Kidney (tissue), 14 donors: ENCODE data around the gene GHRH. TPM values are rescaled to one million over a fixed set of nuclear protein-coding genes. Genes with fewer than 3 reads are reported as not detected.
A peak's percentile ranks its signal among the peaks of the same experiment; 100 is the strongest.

Source experiments
- DNase-seq, 5 donors: peaks; one replicate each; pipeline ENCODE4 v3.0.0-alpha.2; 2013 to 2020
- FAIRE-seq: peaks from 2 replicates; lab custom pipeline; 2012; peaks lifted over from hg19 to GRCh38; lab: Jason Lieb, UNC
- H3K27ac ChIP-seq, 2 donors: one replicate each; pipeline ENCODE4 v1.7.0; 2013; ENCODE audit warnings: low read depth in 2 of 2, low read length in 2 of 2, inconsistent platforms in 1 of 2
- H3K27me3 ChIP-seq: one replicate; pipeline ENCODE4 v1.7.1; 2013; ENCODE audit warnings: low read length, inconsistent platforms; ENCODE audit not compliant: control insufficient read depth, insufficient read depth
- H3K36me3 ChIP-seq, 3 donors: one replicate each; pipeline versions ENCODE4 v1.7.0 to v1.7.1; 2013; ENCODE audit warnings: low read length in 3 of 3, control low read depth in 1 of 3, inconsistent platforms in 1 of 3; ENCODE audit not compliant: insufficient read depth in 3 of 3, control insufficient read depth in 2 of 3
- H3K4me1 ChIP-seq, 3 donors: one replicate each; pipeline versions ENCODE4 v1.7.0 to v1.7.1; 2013; ENCODE audit warnings: low read length in 3 of 3, inconsistent platforms in 1 of 3, low read depth in 1 of 3; ENCODE audit not compliant: control insufficient read depth in 2 of 3, insufficient read depth in 2 of 3
- H3K4me3 ChIP-seq, 3 donors: one replicate each; pipeline versions ENCODE4 v1.7.0 to v1.8.1; 2013; ENCODE audit warnings: low read length in 3 of 3, control low read depth in 1 of 3, inconsistent platforms in 1 of 3
- H3K9ac ChIP-seq, 3 donors: one replicate each; pipeline versions ENCODE4 v1.7.0 to v1.7.1; 2013; ENCODE audit warnings: low read length in 3 of 3, control low read depth in 1 of 3, inconsistent platforms in 1 of 3
- H3K9me3 ChIP-seq, 3 donors: one replicate each; pipeline versions ENCODE4 v1.7.0 to v1.7.1; 2013; ENCODE audit warnings: low read length in 3 of 3, control low read depth in 1 of 3, inconsistent platforms in 1 of 3; ENCODE audit not compliant: control insufficient read depth in 2 of 3, insufficient read depth in 1 of 3
- intact Hi-C: fragments of 100-400 bp; cut with DNase I; formaldehyde crosslinking; loops from one replicate; pipeline ENCODE4 v1.11.1; 2022
- polyA plus RNA-seq: library from polyadenylated mRNA; stranded (reverse); fragments of 350-450 nt; fragmentation: Illumina TruSeq; extraction: RNeasy Lipid Tissue Mini Kit (QIAGEN cat#74804); gene quantifications from one replicate; pipeline ENCODE4 v1.2.3, GENCODE V29; 2014; ENCODE audit warnings: low read depth, low replicate concordance; ENCODE audit not compliant: insufficient read depth
- total RNA-seq: library from RNA; stranded (reverse); fragmentation: NEBNext Ultra II Directional; extraction: Animal tissue kit (Norgen Biotek cat#: 25700); gene quantifications from one replicate; pipeline ENCODE4 v1.2.1, GENCODE V29; 2021
- TF ChIP-seq, protein P1 (sequence below): IDR thresholded peaks from 3 replicates; pipeline ENCODE4 v1.5.1; 2012; ENCODE audit warnings: mild to moderate bottlenecking, moderate library complexity, borderline replicate concordance; ENCODE audit not compliant: insufficient read depth; ENCODE audit errors: extremely low read depth
- donor health status: control.
- donor health status: control.
- donor health status: control.
- donor health status: control.
- donor health status: control.
- donor health status: DM: yes; HTN: yes; CAD: no.
- donor health status: Normal renal cell carcinoma (clear cell type).

GHRH gene
- total and polyA plus RNA-seq, 2 donors from 2014 or later: not detected

DNA sequence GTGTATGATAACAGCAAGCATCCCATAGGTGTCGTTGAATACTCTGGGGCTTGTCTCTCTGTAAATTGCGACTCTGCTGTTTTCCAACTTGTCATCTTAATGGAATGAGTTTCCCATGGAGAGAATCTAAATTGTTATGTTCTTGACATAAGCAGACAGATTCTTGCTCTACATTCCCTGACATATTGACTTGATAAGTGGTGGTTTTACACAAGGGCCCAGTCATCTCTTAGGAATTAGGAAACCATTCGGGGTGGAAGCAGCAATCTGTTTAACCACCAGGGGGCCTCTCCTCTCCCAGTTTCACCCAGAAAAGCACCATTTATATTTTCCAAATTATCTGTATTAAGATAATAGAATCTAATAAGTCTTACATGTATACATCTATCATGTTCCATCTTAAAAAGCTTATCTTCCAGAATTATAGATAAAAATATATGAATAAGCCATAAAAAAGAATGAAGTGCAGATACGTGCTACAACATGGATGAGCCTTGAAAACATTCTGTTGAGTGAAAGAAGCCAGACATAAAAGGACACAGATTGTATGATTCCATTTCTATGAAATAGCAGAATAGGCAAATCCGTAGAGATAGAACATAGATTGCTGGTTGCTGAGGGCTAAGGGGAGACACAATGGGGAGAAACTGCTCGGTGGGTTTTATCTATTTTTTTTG lies 59.2 kb downstream of the GHRH start:
- no peak overlapping the region for H3K27ac ChIP-seq
- TF ChIP-seq, protein P1, sequence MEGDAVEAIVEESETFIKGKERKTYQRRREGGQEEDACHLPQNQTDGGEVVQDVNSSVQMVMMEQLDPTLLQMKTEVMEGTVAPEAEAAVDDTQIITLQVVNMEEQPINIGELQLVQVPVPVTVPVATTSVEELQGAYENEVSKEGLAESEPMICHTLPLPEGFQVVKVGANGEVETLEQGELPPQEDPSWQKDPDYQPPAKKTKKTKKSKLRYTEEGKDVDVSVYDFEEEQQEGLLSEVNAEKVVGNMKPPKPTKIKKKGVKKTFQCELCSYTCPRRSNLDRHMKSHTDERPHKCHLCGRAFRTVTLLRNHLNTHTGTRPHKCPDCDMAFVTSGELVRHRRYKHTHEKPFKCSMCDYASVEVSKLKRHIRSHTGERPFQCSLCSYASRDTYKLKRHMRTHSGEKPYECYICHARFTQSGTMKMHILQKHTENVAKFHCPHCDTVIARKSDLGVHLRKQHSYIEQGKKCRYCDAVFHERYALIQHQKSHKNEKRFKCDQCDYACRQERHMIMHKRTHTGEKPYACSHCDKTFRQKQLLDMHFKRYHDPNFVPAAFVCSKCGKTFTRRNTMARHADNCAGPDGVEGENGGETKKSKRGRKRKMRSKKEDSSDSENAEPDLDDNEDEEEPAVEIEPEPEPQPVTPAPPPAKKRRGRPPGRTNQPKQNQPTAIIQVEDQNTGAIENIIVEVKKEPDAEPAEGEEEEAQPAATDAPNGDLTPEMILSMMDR: peak; percentile 55
- intact Hi-C loops: no loop called here
- H3K9me3 ChIP-seq: no peaks in the 10 kb centered on the region
- no peaks in the 10 kb centered on the region for H3K27me3 ChIP-seq
- FAIRE-seq (no peak), DNase-seq (peak in 2 of 5 donors; percentile 18 to 39)
- H3K36me3 ChIP-seq: peaks cover 10 to 60% (median 42%) of the 10 kb centered on the region in 3 donors
- no peaks in the 10 kb centered on the region for H3K4me1 ChIP-seq
- H3K9ac ChIP-seq: peak overlapping the region in 1 of 3 donors; percentile 29
- H3K4me3 ChIP-seq: no peak overlapping the region

DNA sequence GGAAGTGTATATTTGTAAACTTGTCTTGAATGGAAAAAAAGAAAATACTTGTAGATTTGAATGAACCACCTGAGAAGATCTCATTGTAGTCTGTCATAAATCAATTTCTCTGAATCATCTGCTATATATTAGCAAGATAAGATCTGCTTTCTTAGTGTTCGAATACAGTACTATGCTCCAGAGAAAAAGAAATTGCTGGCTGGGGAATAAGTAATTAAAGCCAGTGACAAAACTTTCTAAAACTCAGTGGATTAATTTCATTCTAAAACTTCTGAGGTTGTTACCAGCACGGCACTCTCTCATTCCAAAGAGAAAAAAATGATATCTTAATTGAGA lies 59.8 kb downstream of the GHRH start:
- Histone ChIP-seq H3K4me3 (no peak overlapping the region), H3K4me1 (no peaks in the 10 kb centered on the region), H3K36me3 (peaks cover 10 to 55% (median 37%) of the 10 kb centered on the region in 3 donors), H3K9ac (no peak overlapping the region), H3K9me3 (no peaks in the 10 kb centered on the region), H3K27ac (no peak overlapping the region), H3K27me3 (no peaks in the 10 kb centered on the region)
- FAIRE-seq: no peak
- TF ChIP-seq, protein P1: no peak
- no peak for DNase-seq
- intact Hi-C loops: no loop called here

Other genes with a start within 250 kb of the GHRH start
- gene RBL1, start 165.8 kb downstream of the GHRH start, total RNA-seq: 6.5 TPM
- gene RBL1, start 165.8 kb downstream of the GHRH start, polyA plus RNA-seq: 1.3 TPM
- gene RPN2, start 82.5 kb downstream of the GHRH start, total RNA-seq: 175 TPM
- 207 TPM for gene RPN2, start 82.5 kb downstream of the GHRH start, polyA plus RNA-seq
- gene MROH8, start 82.3 kb downstream of the GHRH start, total RNA-seq: 2.4 TPM
- gene MROH8, start 82.3 kb downstream of the GHRH start, polyA plus RNA-seq: 4.4 TPM
- 45.7 TPM for gene MANBAL, start 27.8 kb upstream of the GHRH start, total RNA-seq
- 93.3 TPM for gene MANBAL, start 27.8 kb upstream of the GHRH start, polyA plus RNA-seq
- 70.0 TPM for gene SRC, start 84.3 kb upstream of the GHRH start, total RNA-seq
- 28.5 TPM for gene SRC, start 84.3 kb upstream of the GHRH start, polyA plus RNA-seq